ENCODE data around the gene FAM13C.

FAM13C gene

DNA sequence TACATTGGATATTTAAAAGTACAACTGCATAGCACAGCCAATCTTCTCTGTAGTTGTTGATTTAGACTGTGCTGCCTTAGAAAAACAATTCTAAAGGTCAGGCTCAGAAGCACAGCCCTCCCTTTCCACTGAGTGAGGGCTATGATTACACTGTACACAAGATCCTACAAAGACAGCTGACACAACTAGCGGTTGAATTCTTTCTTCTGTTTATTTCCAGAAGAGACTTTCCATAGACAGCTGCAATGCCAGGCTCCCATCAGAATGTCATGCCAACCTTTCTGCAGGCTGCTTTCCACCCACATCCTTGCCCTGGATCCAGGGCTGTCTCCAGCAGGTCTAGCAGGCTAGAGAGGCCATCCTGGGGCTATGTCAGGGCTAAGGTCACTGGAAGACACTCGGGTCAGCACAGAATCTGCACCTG is 39.3 kb downstream of the FAM13C start:
- TF ChIP-seq, protein P1, sequence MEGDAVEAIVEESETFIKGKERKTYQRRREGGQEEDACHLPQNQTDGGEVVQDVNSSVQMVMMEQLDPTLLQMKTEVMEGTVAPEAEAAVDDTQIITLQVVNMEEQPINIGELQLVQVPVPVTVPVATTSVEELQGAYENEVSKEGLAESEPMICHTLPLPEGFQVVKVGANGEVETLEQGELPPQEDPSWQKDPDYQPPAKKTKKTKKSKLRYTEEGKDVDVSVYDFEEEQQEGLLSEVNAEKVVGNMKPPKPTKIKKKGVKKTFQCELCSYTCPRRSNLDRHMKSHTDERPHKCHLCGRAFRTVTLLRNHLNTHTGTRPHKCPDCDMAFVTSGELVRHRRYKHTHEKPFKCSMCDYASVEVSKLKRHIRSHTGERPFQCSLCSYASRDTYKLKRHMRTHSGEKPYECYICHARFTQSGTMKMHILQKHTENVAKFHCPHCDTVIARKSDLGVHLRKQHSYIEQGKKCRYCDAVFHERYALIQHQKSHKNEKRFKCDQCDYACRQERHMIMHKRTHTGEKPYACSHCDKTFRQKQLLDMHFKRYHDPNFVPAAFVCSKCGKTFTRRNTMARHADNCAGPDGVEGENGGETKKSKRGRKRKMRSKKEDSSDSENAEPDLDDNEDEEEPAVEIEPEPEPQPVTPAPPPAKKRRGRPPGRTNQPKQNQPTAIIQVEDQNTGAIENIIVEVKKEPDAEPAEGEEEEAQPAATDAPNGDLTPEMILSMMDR (IDR thresholded peaks at IDR 0.05): no peak
- H3K27ac ChIP-seq: peak overlapping the region; percentile 30 to 77

DNA sequence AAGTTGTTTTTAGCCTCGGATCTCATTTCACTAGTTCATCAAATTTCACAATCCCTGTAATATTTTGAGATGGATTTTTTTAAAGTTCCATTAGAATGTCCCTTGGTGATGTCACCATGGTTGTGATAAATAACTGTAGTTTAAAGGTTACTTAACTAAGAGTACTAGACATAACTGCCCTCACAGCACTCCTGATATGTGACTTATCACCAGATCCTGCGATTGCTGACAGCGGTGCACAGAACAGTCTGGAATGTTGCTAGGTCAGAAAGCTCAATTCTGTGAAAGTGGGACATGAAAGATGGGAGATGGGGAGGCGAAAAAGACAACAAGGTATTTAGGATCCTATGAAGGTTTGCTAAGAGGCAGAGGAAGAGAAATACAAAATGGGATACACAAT is 40.2 kb downstream of the FAM13C start:
- DNase-seq (ENCODE audit: low spot score): no peak
- no peak overlapping the region for H3K4me3 ChIP-seq
- TF ChIP-seq, protein P1 (IDR thresholded peaks at IDR 0.05): no peak
- H3K27ac ChIP-seq: peak overlapping the region; percentile 30 to 52

More for the DNA sequence above, 39.3 kb downstream of the FAM13C start:
- peak overlapping the region; percentile 25 for H3K4me3 ChIP-seq
- DNase-seq (ENCODE audit: low spot score): no peak

DNA sequence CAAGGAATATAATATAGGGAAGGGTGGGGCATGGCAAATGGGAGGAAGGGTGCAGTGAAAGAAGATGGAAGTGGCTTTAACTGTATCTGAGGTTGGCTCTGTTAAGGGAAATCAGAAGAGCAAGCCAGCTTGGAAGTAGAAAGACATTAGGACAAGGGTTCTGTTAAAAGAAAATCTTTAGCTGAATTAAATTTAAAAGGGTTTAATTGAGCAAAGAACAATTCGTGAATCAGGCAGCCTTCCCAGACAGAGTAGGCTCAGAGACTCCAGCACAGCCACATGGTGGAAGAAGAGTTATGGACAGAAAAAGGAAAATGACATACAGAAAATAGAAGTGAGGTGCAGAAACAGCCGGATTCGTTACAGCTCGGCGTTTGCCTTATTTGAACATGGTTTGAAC is 42.0 kb downstream of the FAM13C start:
- DNase-seq (ENCODE audit: low spot score): no peak
- TF ChIP-seq, protein P1 (IDR thresholded peaks at IDR 0.05): no peak
- Histone ChIP-seq H3K27ac (no peak overlapping the region), H3K4me3 (no peak overlapping the region)

DNA sequence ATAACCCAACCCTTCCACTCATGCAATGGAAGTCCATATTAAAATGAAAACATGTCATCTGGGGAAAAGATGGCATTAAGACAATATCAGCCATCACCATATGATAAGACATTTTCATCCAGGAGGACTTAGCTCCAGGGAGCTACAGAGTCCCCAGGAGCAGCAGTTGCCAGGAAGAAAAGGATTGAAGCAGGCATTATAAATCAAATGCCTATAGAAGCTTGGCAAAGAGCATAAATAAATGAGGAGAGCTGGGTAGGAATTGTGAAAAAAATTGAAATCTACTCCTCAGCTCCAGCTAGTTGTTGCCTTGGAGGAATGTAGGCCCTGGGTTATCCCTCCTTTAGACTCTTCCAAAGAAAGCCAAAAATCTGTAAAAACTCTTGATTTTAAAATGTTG is 42.5 kb downstream of the FAM13C start:
- DNase-seq (ENCODE audit: low spot score): no peak
- Histone ChIP-seq H3K27ac (no peak overlapping the region), H3K4me3 (no peak overlapping the region)
- TF ChIP-seq, protein P1 (IDR thresholded peaks at IDR 0.05): no peak

DNA sequence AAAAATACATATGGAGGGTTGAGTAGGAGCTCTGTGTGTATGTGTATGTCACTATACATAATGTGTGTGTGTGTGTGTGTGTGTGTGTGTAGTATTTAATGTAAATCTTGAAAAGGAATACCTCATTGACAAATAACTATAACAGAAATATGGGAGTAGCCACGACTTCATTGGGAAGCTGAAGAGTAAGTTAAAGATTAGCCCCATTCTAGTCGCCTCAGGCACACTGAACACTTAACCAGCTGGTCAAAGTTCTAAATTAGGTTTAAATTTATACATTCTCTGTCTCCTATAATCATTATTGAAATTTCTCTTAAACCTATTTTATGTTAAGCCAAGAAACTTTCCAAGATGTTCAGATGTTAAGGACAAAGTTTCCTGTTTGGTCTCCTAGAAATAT is 45.3 kb downstream of the FAM13C start:
- H3K4me3 ChIP-seq: no peak overlapping the region
- H3K27ac ChIP-seq: no peak overlapping the region
- TF ChIP-seq, protein P1 (IDR thresholded peaks at IDR 0.05): no peak
- DNase-seq (ENCODE audit: low spot score): no peak

DNA sequence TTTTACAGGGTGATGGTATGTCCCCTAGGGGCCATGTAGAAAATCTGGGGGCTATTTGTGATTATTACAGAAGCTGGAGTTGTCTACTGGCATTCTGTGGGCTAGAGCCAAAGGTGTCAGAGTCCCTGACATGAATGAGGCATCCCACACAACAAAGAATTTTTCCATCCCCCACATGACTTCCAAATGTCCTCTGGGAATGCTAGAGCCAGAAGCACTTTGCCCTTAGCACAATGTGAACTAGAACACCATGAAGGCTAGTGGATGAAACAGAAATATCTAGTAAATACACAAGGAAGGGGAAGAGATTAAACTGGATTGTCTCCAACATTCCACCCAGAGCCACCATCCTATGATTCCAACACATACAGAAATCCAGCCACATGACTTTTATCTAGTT is 46.9 kb downstream of the FAM13C start:
- Histone ChIP-seq H3K4me3 (no peak overlapping the region), H3K27ac (peak overlapping the region in 1 of 2 donors; percentile 26)
- TF ChIP-seq, protein P1 (IDR thresholded peaks at IDR 0.05): no peak
- no peak for DNase-seq (ENCODE audit: low spot score)

DNA sequence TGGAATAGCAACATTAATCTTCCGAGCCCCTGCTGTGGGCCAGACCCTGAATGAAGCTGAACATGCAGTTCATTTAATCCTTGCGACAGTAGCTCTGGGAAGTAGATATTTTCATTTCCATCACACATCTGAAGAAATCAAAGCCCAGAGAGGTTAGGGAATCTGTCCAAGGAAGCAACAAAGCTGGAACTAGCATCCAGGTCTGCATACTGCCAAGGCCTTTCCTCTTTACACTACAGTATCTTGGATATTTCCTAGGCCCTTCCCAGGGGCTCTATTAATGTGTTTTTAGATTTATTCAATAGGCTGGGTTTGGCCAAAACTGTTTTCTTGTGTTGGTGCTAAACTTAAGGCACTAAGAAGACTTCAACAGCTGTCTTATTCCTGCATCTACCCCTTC is 48.1 kb downstream of the FAM13C start:
- TF ChIP-seq, protein P1 (IDR thresholded peaks at IDR 0.05): no peak
- no peak for DNase-seq (ENCODE audit: low spot score)
- H3K27ac ChIP-seq: no peak overlapping the region
- H3K4me3 ChIP-seq: no peak overlapping the region
